ENCODE measurements around the gene CYP2A6.

DNA sequence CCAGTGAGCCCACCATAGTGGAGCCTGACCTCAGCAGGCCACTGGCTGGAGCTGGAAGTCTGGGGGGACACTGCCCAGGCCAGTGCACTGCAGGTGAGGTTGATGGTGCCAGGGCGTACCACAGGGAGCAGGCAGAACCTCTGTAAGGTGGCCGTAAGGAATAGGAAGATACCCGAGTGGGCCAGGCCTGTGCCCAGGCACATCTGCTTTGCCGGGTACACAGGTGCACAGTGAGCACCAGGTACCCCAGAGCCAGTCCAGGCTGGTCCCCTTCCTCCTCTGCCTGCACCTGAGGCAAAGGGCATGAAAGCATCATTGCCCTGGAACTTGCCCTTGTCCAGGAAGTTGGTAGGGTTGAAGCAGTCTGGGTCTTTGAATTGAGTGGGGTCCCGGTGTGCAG is 41.8 kb downstream of the CYP2A6 start:
- TF ChIP-seq POLR2A (IDR thresholded peaks at IDR 0.05) (no peak), POLR2AphosphoS5 (IDR thresholded peaks at IDR 0.05) (peak in 1 of 4 donors; percentile 33)
- TF ChIP-seq, protein P1, sequence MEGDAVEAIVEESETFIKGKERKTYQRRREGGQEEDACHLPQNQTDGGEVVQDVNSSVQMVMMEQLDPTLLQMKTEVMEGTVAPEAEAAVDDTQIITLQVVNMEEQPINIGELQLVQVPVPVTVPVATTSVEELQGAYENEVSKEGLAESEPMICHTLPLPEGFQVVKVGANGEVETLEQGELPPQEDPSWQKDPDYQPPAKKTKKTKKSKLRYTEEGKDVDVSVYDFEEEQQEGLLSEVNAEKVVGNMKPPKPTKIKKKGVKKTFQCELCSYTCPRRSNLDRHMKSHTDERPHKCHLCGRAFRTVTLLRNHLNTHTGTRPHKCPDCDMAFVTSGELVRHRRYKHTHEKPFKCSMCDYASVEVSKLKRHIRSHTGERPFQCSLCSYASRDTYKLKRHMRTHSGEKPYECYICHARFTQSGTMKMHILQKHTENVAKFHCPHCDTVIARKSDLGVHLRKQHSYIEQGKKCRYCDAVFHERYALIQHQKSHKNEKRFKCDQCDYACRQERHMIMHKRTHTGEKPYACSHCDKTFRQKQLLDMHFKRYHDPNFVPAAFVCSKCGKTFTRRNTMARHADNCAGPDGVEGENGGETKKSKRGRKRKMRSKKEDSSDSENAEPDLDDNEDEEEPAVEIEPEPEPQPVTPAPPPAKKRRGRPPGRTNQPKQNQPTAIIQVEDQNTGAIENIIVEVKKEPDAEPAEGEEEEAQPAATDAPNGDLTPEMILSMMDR (IDR thresholded peaks at IDR 0.05) = no peak

Data from sigmoid colon (tissue), 4 donors.